Activated naive CD4-positive, alpha-beta T cell treated with anti-CD3 and anti-CD28 coated beads for 36 hours (primary cell): Measurements from ENCODE around the gene TEC. TPM values are rescaled to one million over a fixed set of nuclear protein-coding genes. Genes with fewer than 3 reads are reported as not detected.
"Not testable (repeated sequence)": the region's sequence is repeated elsewhere in the genome, so short reads cannot be mapped to it uniquely, and the experiment has no call there.

Source experiments
- CTCF ChIA-PET: fragments of 350-600 bp; sonication (Branson Sonifier 250); formaldehyde crosslinking; loops from one replicate; lab custom pipeline; 2021; ENCODE audit warnings: antibody characterized with exemption; lab: Charles Lee
- DNase-seq: peaks from one replicate; pipeline ENCODE4 v3.0.0-alpha.2; 2020
- H3K27ac Mint-ChIP-seq: one replicate; pipeline ENCODE4 v1.8.0; 2021; ENCODE audit warnings: mild to moderate bottlenecking, mixed read lengths
- H3K27me3 Mint-ChIP-seq: one replicate; pipeline ENCODE4 v1.8.0; 2021; ENCODE audit warnings: low read depth, mixed read lengths
- H3K36me3 Mint-ChIP-seq: one replicate; pipeline ENCODE4 v1.8.0; 2021; ENCODE audit warnings: low read depth, mixed read lengths
- H3K4me1 Mint-ChIP-seq: one replicate; pipeline ENCODE4 v1.8.0; 2021; ENCODE audit warnings: low read depth, mixed read lengths
- H3K4me3 Mint-ChIP-seq: one replicate; pipeline ENCODE4 v1.8.0; 2021; ENCODE audit warnings: mild to moderate bottlenecking, moderate library complexity, mixed read lengths
- H3K9me3 Mint-ChIP-seq: one replicate; pipeline ENCODE4 v1.8.0; 2021; ENCODE audit warnings: mixed read lengths
- intact Hi-C: fragments of 100-400 bp; cut with micrococcal nuclease; formaldehyde crosslinking; loops from one replicate; pipeline ENCODE4 v1.15.1; 2023
- total RNA-seq, 2 experiments: library from RNA; stranded (reverse); gene quantifications; one replicate each; pipeline ENCODE4 v1.2.3, GENCODE V29; 2021

Gene TEC
- 1 to 10 TPM; 3.4 to 3.7 TPM for total RNA-seq

GRCh38 chr4:48268956-48269860 lies at the start of gene TEC:
Gene TEC, minus strand, starts transcription at chr4:48269838. Its CDS starts 41,224 bp downstream, at chr4:48228614.
- Mint-ChIP-seq H3K9me3 (no peaks in the 10 kb centered on the region), H3K4me3 (peak within 1 kb of the TSS; percentile 93), H3K36me3 (no peaks in the 10 kb centered on the region), H3K27me3 (no peaks in the 10 kb centered on the region), H3K4me1 (peaks cover 9% of the 10 kb centered on the region), H3K27ac (peak within 1 kb of the TSS; percentile 83)
- DNase-seq = peak; percentile 41
- CTCF ChIA-PET = no interaction called here
- intact Hi-C loops = loop anchor here (1.0 to 10.0 kb wide), 7 partner anchors 160 to 784 kb away; partner anchors contain the start of genes ATP10D, CNGA1, FRYL and NFXL1

DNA sequence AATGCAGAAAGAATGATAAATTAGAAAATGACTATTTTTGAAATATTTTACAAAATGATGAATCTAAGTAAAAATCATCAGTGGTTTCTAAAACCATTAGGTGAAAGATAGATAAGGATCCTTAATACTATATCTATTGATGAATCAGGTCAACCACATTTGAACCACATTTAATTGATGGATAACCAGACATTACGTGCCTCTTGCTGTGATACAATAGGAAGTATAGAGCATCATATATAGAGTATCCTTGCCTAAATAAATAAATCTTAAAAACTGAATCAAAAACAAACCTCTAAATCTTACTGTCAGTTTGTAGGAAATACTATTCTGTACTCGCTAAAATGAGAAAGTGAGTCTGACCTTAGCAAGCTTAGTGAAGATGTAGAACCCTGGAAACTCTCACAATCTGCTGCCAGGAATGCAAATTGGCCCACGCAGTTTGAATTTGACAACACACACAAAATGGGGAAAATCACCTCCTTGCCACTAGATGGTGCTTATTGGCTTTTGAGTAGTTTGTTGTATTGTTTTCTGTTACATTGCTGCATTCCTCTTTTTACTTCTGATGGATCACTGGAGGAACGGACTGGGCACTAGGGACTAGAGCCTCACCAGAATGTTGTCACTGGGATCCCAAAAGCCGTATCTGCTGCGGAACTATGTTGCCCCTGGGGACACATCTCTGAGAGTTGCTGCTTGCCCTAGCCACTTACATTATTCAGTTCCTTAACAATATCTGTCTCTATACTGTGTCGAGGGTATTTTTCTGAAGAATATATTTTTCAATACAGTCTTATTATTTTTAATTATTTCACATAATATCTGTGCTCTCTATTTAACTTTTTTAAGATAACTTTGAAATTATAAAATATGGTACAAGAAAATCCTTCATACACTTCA lies 46.3 kb upstream of the TEC start:
- peak; percentile 52 for DNase-seq
- Mint-ChIP-seq H3K36me3 (no peaks in the 10 kb centered on the region), H3K4me1 (peaks cover 3% of the 10 kb centered on the region), H3K27me3 (no peaks in the 10 kb centered on the region), H3K27ac (no peak overlapping the region), H3K4me3 (no peak overlapping the region), H3K9me3 (no peaks in the 10 kb centered on the region)
- intact Hi-C loops = loop anchor here (1.0 to 5.0 kb wide), 5 partner anchors 24 to 647 kb away; partner anchors contain the start of gene SLC10A4
- CTCF ChIA-PET = interaction anchor here (1.0 to 1.9 kb wide), 2 partner anchors 11 to 13 kb away, joined by 4 to 7 read pairs; no protein-coding TSS in a partner anchor

DNA sequence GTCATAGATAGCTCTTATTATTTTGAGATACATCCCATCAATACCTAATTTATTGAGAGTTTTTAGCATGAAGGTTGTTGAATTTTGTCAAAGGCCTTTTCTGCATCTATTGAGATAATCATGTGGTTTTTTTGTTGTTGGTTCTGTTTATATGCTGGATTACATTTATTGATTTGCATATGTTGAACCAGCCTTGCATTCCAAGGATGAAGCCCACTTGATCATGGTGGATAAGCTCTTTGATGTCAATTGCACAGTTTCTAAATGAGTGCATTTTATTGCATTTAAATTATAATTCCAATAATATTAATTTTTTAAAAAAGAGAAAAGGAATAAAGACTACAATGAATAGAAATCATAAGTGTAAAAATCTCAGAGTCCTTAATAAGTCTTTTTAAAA lies 45.1 kb upstream of the TEC start:
- not testable (repeated sequence) for H3K4me3 Mint-ChIP-seq, H3K36me3 Mint-ChIP-seq, H3K4me1 Mint-ChIP-seq, DNase-seq, H3K9me3 Mint-ChIP-seq, H3K27ac Mint-ChIP-seq, H3K27me3 Mint-ChIP-seq
- CTCF ChIA-PET = interaction anchor here (0.6 to 1.9 kb wide), 2 partner anchors 9 to 186 kb away, joined by 4 to 7 read pairs; no protein-coding TSS in a partner anchor
- intact Hi-C loops = loop anchor here (5.0 kb wide), 2 partner anchors 113 to 168 kb away; partner anchors contain the start of gene SLC10A4

GRCh38 chr4:48311896-48312295 lies 42.3 kb upstream of the TEC start:
- no peaks in the 10 kb centered on the region for H3K9me3 Mint-ChIP-seq
- H3K4me3 Mint-ChIP-seq = no peak overlapping the region
- no peak overlapping the region for H3K27ac Mint-ChIP-seq
- peaks cover 3% of the 10 kb centered on the region for H3K4me1 Mint-ChIP-seq
- CTCF ChIA-PET = interaction anchor here (0.6 kb wide), 1 partner anchor 633 kb away, joined by 3 read pairs; no protein-coding TSS in a partner anchor
- no peak for DNase-seq
- no peaks in the 10 kb centered on the region for H3K27me3 Mint-ChIP-seq
- intact Hi-C loops = no loop called here
- H3K36me3 Mint-ChIP-seq = no peaks in the 10 kb centered on the region

DNA sequence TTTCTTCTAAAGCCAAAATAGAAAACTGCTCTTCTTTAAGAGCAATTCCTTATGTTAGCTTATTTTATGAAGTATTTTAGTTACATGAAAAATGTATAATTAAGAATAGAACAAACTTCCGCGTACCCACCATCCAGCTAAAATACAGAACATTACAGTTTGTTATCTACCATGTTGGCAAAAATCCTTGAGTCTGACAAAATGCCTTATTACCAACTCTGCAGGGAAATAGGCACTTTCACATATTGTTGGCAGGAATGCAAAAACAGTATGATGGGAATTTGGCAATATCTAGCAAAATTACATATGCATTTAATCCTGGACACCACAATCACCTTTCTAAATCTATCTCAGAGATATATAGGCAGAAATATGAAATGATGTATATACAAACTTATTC lies 39.3 kb upstream of the TEC start:
- CTCF ChIA-PET = interaction anchor here (0.6 to 0.8 kb wide), 2 partner anchors 9 to 469 kb away, joined by 3 read pairs; no protein-coding TSS in a partner anchor
- intact Hi-C loops = loop anchor here (10.0 kb wide), 1 partner anchor 64 kb away; no protein-coding TSS in a partner anchor
- Mint-ChIP-seq H3K27ac (no peak overlapping the region), H3K9me3 (no peaks in the 10 kb centered on the region), H3K27me3 (no peaks in the 10 kb centered on the region), H3K36me3 (no peaks in the 10 kb centered on the region), H3K4me1 (no peaks in the 10 kb centered on the region), H3K4me3 (no peak overlapping the region)
- DNase-seq = no peak

- intact Hi-C loops = loop anchor here (10.0 kb wide), 1 partner anchor 63 kb away; no protein-coding TSS in a partner anchor
- Mint-ChIP-seq H3K4me1 (no peaks in the 10 kb centered on the region), H3K9me3 (no peaks in the 10 kb centered on the region), H3K36me3 (no peaks in the 10 kb centered on the region), H3K27ac (no peak overlapping the region), H3K4me3 (no peak overlapping the region), H3K27me3 (no peaks in the 10 kb centered on the region)
- no peak for DNase-seq
- CTCF ChIA-PET = no interaction called here
Observed at GRCh38 chr4:48307528-48307927, 37.9 kb upstream of the TEC start.

DNA sequence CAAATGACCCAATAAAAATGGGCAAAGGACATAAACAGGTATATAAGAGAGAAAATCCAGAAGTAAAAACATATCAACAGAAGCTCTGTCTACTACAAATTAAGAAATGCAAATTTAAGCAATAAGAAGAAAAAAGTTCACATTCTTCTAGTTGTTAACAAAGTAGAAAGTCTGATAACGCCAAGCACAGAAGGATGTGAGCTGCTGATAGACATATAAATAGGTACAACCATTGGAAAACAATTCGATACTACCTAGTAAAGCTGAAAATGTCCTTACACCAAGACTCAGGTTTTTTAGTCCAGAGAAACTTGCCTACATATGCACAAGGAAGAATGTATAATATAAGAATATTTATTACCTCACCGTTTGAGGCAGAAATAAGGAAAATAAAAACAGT lies 35.9 kb upstream of the TEC start:
- H3K9me3 Mint-ChIP-seq = no peaks in the 10 kb centered on the region
- no peaks in the 10 kb centered on the region for H3K4me1 Mint-ChIP-seq
- no peak overlapping the region for H3K4me3 Mint-ChIP-seq
- H3K27me3 Mint-ChIP-seq = peaks cover 2% of the 10 kb centered on the region
- no peak for DNase-seq
- H3K36me3 Mint-ChIP-seq = no peaks in the 10 kb centered on the region
- no peak overlapping the region for H3K27ac Mint-ChIP-seq
- intact Hi-C loops = loop anchor here (10.0 kb wide), 1 partner anchor 61 kb away; no protein-coding TSS in a partner anchor
- CTCF ChIA-PET = interaction anchor here (0.6 to 1.8 kb wide), 2 partner anchors 10 to 182 kb away, joined by 3 to 7 read pairs; no protein-coding TSS in a partner anchor

DNA sequence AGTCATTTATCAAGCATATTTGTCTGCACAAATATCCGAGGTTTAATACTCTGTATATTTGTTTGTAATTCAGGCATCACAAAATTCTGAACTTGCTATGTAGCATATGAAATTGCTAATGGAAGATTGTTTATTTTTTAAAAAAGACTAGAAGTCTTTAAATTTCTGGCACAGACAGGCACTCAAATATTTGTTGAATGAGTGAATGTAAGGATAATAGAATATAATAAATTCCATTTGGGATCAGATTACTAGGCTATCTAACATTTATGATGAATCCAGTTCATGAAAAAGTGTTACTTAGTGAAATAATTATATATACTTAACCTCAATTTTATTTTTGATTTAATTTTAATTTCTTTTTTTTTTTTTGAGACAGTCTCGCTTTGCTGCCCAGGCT lies 30.4 kb upstream of the TEC start:
- no peak for DNase-seq
- Mint-ChIP-seq H3K27ac (no peak overlapping the region), H3K9me3 (no peaks in the 10 kb centered on the region), H3K4me3 (no peak overlapping the region), H3K27me3 (peaks cover 6% of the 10 kb centered on the region), H3K4me1 (peaks cover 2% of the 10 kb centered on the region), H3K36me3 (no peaks in the 10 kb centered on the region)
- CTCF ChIA-PET = interaction anchor here (0.7 kb wide), 1 partner anchor 76 kb away, joined by 4 read pairs; no protein-coding TSS in a partner anchor
- intact Hi-C loops = loop anchor here (10.0 kb wide), 1 partner anchor 55 kb away; no protein-coding TSS in a partner anchor

DNA sequence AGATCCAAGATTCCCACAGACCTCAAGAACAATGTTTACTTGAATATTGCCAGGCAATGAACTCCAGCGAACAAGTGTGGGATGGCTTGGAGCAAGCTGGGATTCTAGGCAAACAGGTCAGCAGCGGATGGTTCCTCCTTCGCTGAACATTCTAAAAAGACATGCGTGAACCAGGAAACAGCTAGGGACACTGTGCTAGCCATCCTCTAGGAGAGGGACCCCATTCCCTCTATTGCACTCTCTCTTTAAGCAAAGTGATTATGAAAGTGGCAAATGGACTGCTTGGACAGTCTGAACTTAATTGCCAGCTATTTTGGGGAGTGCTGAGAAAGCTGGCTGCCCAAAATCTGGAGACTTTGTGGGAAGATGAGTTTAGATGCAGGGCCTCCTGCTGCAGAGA lies 29.9 kb upstream of the TEC start:
- H3K27ac Mint-ChIP-seq = no peak overlapping the region
- H3K36me3 Mint-ChIP-seq = no peaks in the 10 kb centered on the region
- peaks cover 2% of the 10 kb centered on the region for H3K4me1 Mint-ChIP-seq
- H3K4me3 Mint-ChIP-seq = no peak overlapping the region
- DNase-seq = no peak
- intact Hi-C loops = no loop called here
- CTCF ChIA-PET = no interaction called here
- peaks cover 6% of the 10 kb centered on the region for H3K27me3 Mint-ChIP-seq
- no peaks in the 10 kb centered on the region for H3K9me3 Mint-ChIP-seq

- H3K36me3 Mint-ChIP-seq = no peaks in the 10 kb centered on the region
- H3K27me3 Mint-ChIP-seq = peaks cover 6% of the 10 kb centered on the region
- no peak overlapping the region for H3K27ac Mint-ChIP-seq
- intact Hi-C loops = no loop called here
- no peaks in the 10 kb centered on the region for H3K9me3 Mint-ChIP-seq
- CTCF ChIA-PET = no interaction called here
- DNase-seq = no peak
- no peak overlapping the region for H3K4me3 Mint-ChIP-seq
- H3K4me1 Mint-ChIP-seq = peaks cover 2% of the 10 kb centered on the region
Observed at GRCh38 chr4:48297256-48297846, 27.7 kb upstream of the TEC start.

GRCh38 chr4:48296365-48296764 lies 26.7 kb upstream of the TEC start:
- intact Hi-C loops = no loop called here
- peaks cover 2% of the 10 kb centered on the region for H3K9me3 Mint-ChIP-seq
- no peak overlapping the region for H3K27ac Mint-ChIP-seq
- CTCF ChIA-PET = interaction anchor here (0.7 kb wide), 1 partner anchor 137 kb away, joined by 3 read pairs; no protein-coding TSS in a partner anchor
- H3K27me3 Mint-ChIP-seq = peaks cover 4% of the 10 kb centered on the region
- no peak for DNase-seq
- H3K4me3 Mint-ChIP-seq = no peak overlapping the region
- no peaks in the 10 kb centered on the region for H3K36me3 Mint-ChIP-seq
- peaks cover 2% of the 10 kb centered on the region for H3K4me1 Mint-ChIP-seq
